ENCODE results near the gene LAMA5.

DNA sequence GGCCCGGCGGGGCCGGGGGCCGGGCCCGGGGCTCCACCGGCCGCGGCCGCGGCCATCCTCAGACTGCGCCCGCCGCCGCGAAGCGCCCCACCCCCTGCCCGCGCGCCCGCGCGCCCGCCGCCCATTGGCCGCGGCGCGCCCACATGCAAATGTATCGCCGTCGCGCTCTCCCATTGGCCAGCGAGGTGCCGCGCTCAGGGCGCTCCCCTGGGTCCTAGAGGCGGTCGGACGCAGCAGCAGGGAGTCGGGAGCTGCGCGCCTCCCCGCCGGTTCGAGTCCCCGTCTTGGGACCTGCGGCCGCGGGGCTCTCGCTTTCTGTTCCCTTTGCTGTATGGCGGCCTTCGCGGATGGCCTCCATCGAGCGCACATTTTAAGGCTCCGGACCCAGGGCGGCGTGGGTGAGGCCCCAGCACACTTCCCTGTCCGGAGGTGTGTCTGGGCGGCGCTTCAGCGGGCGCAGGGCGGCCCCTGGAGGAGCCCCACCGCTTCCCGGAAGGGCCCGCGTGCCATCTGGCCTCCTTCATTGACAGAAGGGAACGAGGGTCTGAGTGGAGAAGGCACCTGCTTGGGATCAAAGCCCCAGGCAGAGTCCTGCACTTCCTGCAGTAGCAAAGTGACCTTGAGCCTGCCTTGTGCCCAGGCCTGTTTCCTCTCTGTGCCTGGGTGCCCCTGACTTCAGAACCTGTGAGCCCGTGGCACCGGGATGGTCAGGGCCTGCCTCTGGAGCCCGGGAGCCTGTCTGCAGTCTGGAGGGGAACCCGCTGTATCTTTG lies 40.3 kb upstream of the LAMA5 start, which contains the start of gene CABLES2:
- no peak for TF ChIP-seq CTCF (IDR thresholded peaks at IDR 0.05)
- TF ChIP-seq POLR2AphosphoS5 (IDR thresholded peaks at IDR 0.05; ENCODE audit: low read depth, low read length), result no peak
- TF ChIP-seq MAX (IDR thresholded peaks at IDR 0.05; ENCODE audit: low read depth), result peak; percentile 61
- TF ChIP-seq NFIC (IDR thresholded peaks at IDR 0.05; ENCODE audit: borderline replicate concordance), result no peak
- no peak for TF ChIP-seq FOSL2 (IDR thresholded peaks at IDR 0.05; ENCODE audit: borderline replicate concordance, low read depth)
- no peak for TF ChIP-seq EZH2phosphoT487 (IDR thresholded peaks at IDR 0.05; ENCODE audit: borderline replicate concordance, low read depth)
- TF ChIP-seq JUND (IDR thresholded peaks at IDR 0.05), result no peak
- TF ChIP-seq IRF3 (IDR thresholded peaks at IDR 0.05; ENCODE audit: low read depth, low read length), result no peak
- TF ChIP-seq REST (IDR thresholded peaks at IDR 0.05; ENCODE audit: low read depth, low read length), result no peak
- TF ChIP-seq ZBTB33 (IDR thresholded peaks at IDR 0.05; ENCODE audit: borderline replicate concordance, low read depth), result no peak
- peak; percentile 69 for TF ChIP-seq TAF1 (IDR thresholded peaks at IDR 0.05; ENCODE audit: borderline replicate concordance, low read depth, low read length)
